LHCN-M2 (cell line): ENCODE data around the gene ADD2. TPM values are rescaled to one million over a fixed set of nuclear protein-coding genes. Genes with fewer than 3 reads are reported as not detected.
A peak's percentile ranks its signal among the peaks of the same experiment; 100 is the strongest.
"Not testable (repeated sequence)": the region's sequence is repeated elsewhere in the genome, so short reads cannot be mapped to it uniquely, and the experiment has no call there.

ENCODE experiments used
- DNase-seq: peaks from one replicate; pipeline ENCODE4 v3.0.0-alpha.2; 2012; ENCODE audit warnings: low read depth
- polyA plus RNA-seq: library from polyadenylated mRNA; unstranded; fragments of >200 nt; gene quantifications from one replicate; pipeline ENCODE4 v1.2.1, GENCODE V29; 2012; ENCODE audit warnings: missing spikeins
- total RNA-seq: library from RNA; depleted of rRNA; stranded (reverse); fragments of >200 nt; gene quantifications from 2 replicates; pipeline ENCODE4 v1.2.3, GENCODE V29; 2014; rRNA removed

ADD2 gene, protein sequence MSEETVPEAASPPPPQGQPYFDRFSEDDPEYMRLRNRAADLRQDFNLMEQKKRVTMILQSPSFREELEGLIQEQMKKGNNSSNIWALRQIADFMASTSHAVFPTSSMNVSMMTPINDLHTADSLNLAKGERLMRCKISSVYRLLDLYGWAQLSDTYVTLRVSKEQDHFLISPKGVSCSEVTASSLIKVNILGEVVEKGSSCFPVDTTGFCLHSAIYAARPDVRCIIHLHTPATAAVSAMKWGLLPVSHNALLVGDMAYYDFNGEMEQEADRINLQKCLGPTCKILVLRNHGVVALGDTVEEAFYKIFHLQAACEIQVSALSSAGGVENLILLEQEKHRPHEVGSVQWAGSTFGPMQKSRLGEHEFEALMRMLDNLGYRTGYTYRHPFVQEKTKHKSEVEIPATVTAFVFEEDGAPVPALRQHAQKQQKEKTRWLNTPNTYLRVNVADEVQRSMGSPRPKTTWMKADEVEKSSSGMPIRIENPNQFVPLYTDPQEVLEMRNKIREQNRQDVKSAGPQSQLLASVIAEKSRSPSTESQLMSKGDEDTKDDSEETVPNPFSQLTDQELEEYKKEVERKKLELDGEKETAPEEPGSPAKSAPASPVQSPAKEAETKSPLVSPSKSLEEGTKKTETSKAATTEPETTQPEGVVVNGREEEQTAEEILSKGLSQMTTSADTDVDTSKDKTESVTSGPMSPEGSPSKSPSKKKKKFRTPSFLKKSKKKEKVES
- total RNA-seq = not detected in 2 replicates
- not detected for polyA plus RNA-seq

DNA sequence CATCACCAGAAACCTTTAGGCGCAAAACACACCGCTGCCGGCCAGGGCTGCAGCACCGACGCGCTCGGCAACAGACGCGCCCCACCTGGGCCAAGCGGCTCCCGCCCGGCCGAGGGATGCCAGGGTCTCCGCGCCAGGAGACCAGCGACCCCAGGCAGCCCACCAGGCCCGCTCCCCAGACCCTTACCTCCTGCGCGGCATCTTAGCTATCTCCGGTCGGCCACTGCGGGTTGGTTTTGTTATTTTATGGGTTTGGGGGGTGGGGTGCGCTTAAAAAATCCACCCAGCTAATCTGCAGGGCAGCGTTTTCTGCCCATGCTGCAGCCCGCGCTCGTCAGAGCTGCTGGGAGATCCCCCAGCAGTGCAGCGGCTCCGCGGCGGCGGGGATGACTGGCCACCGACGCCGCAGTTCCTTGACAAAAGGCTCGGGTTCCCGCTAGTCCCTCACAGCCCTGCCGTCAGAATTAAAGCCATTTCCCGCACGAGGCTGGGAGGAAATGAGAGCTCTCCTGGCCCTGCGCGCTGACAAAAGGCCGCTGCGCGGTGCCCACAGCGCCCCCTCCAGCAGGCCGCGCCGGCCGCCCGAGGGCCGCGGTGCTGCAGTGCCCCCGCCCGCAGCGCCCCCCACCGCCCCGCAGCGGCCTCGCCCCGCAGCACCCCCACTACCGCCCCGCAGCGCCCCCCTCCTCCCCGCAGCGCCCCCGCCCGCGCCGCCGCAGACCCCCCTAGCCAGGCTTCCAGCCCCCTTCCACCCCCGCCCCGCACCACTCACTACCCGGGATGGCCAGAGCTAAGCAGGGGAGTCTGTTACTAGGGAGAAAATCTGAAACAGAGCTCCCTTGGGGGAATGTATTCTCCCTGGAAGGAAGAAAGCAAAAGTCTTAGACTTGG lies at the start of gene ADD2:
TSS of gene ADD2 (minus strand) at position 502 of the 891 bp plus-strand sequence. CDS start 61,792 bp downstream, outside the sequence.
- DNase-seq = no peak

DNA sequence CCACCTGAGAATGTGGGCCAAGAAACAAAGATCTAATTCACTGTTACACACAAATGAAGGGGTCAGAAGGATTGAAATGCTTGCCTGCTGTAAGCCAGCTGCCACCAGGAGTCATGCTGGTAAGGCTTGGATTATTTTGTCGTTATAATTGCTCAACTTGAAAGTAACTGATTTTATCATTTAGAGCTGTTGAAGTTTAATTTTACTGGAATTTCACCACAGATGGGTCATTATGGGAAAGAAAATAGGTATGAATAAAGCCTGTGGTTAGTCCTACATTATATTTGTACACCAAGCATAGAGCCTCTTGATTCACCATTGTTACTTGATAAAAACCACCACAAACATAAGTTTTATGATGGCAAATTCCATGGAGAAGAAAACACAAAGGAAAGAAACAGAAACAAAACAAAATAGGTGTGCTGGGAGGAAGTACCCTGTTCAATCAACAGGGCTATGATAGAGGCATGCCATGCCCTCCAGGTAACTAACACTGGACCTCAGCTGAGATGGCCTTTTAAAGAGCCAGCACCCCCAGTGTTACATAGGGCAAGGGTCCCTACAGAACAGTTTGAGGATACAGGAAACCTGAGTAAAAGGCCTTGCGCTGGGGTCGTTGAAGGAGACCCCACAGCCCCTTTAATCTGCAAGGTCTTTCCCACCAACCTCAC lies 49.4 kb upstream of the ADD2 start:
- no peak for DNase-seq

DNA sequence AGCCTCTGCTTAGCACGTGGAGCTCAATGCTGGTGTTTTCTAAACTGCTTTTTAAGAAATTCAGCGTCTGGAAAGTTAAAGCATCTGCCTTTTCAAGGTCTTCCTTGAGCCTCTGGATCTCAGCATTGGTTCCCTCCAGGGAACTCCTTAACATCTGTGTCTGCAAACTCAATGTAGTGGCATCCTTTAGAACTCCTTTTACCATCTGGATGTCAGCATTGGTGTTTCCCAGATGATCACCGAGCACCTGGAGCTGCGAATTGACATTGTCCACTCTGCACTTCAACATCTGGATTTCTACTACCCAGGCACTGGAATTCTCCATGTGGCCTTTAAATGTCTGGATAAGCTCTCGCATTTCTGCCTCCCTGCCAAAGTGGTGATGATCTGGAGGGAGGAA lies 48.7 kb upstream of the ADD2 start:
- no peak for DNase-seq

DNA sequence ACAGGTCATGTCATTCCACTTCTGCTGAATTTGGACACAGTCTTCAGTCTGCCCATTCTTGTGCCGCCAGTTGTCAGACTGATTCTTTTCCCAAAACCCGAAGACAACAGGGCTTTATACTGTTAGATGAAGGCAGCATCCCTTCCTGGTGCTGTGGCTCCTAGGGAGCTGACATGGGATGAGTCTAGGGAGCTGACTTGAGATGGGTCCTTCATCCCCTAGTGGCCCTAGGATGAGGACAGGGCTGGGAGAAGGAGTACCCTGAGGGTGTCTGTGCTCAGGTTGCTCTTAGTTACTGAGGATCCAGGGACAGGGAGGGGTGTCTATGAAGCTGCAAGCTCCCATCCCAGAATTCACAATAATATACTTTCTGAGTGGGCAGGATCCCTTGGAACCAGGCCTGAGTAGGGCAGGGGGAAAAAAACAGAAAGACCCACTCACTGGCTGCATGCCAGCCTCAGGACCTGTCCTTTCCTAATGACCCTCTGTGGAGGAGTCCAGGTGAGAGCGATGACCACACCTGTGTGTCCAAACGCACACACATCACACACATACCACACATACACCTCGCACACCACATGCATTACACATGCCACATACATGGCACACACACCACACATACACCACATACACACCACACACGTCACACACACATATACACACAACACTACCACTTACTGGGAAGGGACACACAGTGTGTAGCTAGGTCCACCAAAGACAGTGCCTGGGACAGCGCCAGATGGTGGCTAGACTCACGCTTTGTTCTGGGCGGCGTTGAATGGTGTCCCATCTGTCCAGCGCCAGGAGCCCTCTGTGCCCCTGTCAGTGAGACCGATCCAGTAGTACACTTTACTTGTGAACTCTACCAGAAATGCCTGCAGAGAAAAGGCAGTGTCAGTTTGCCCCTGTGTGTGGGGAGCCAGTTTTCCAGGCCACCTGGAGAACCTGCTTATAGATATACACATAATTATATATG lies 41.3 kb upstream of the ADD2 start:
- no peak for DNase-seq

DNA sequence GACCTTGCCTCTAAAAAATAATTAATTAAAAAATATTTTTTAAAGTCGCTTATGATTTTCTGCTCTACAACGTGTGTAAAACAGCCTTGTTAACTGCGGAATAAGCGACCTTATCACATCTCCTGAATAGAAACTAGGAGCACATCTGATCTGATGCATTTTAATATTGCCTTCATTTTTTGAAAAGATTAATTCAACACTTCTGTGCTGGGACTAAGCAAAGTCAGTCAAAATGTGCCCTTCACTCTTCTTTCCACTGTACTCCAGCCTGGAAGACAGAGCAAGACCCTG lies 39.8 kb upstream of the ADD2 start:
- no peak for DNase-seq

DNA sequence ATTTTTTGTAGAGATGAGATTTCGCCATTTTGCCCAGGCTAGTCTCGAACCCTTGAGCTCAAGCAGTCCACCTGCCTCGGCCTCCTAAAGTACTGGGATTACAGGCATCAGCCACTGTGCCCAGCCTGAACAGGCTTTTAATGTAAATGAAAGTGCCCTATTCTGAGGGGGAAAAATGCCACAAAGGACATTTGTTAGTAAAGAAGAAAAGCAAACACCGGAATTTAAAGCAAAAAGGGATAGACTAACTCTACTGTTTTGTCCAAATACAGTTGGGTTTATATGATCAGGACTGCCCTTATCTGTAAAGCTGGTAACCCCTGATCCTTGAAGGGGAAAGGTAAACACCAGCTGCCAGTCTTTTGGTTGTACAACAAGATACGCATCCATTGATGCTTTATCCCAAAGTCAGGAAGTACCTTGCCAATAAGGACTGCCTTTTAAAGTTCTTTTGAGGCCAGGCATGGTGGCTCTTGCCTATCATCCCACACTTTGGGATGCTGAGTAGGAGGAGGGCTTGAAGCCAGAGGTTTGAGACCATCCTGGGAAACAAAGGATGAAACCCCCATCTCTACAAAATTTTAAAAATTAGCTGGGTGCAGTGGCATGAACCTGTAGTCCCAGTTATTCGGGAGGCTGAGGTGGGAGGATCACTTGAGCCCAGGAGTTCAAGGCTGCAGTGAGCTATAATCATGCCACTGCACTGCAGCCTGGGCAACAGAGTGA lies 39.3 kb upstream of the ADD2 start:
- no peak for DNase-seq

DNA sequence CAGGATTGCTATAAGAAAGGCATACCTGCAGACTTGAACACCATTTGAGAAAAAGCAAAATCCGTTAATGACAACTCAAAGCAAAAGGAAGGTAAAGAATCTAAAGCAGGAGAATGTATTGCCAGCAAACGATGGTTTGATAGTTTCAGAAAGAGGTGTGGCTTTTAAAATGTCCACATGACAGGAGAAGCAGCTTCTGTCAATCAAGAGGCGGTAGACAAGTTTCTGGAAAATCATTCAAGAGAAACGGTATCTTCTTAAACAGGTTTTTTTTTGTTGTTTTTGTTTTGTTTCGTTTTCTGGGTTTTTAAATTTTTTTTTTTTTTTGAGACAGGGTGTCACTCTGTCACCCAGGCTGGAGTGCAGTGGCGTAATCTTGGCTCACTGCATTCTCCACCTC lies 38.6 kb upstream of the ADD2 start:
- no peak for DNase-seq

DNA sequence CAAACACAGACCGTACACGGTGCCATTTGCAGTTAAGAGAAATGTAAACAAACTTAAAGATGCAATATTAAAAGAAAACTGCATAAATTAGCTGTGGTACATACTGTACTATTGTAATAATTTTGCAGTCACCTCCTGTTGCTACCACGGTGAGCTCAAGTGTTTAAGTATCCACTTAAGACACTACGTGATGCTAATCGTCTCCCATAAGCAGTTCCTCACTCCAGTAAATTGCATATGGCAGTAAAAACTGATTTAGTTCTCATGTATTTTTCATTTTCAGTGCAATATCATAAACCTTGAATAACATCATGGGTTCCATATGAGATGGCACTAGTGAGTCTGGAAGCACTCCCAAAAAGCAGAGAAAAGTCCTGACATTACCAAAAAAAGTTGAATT lies 38.0 kb upstream of the ADD2 start:
- DNase-seq = no peak

DNA sequence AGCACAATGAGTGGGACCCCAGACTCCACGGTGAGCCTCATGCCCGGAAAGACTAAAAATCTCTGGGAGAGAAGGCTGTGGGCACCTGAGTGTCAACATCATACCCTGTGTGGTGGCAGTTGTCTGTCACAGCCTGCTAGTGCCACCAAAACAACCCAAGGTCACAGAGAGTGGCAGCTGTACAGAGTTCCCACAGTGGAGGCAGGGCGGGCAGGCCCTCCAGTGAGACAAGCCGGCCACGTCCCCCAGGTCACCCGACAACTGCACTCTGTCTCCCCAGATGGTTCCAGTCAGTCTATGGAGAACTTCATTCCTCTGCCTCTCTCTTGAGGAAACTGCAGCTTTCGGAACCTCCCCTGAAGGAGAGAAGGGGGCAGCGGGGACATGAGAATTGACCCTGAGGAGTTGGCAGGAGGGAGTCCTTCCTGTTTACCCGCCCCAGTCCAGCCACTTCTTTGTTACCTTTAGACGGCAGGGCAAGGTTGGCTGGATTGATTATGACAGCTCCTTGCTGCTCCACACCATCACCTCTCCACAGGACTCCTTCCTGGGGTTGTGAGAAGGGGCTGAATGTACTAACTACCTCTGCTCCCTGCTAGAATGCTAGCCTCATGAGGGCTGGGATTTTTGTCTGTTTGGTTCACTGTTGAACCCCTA lies 33.7 kb upstream of the ADD2 start:
- no peak for DNase-seq

DNA sequence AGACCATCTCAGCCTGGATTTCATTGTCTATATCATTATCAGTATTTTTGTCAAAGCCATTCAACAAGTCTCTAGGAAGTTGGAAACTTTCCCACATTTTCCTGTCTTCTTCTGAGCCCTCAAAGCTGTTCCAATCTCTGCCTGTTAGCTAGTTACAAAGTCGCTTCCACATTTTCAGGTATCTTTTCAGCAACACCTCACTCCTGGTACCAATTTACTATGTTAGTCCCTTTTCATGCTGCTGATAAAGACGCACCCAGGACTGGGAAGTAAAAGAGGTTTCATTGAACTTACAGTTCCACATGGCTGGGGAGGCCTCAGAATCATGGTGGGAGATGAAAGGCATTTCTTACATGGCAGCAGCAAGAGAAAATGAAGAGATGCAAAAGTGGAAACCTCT lies 31.7 kb upstream of the ADD2 start:
- no peak for DNase-seq

DNA sequence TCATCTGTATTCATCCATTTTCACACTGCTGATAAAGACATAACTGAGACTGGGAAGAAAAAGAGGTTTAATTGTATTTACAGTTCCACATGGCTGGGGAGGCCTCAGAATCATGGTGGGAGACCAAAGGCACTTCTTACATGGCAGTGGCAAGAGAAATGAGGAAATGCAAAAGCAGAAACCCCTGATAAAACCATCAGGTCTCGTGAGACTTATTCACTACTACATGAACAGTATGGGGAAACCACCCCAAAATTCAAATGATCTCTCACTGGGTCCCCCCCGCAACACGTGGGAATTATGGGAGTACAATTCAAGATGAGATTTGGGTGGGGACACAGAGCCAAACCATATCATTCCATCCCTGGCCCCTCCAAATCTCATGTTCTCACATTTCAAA lies 30.0 kb upstream of the ADD2 start:
- not testable (repeated sequence) for DNase-seq

DNA sequence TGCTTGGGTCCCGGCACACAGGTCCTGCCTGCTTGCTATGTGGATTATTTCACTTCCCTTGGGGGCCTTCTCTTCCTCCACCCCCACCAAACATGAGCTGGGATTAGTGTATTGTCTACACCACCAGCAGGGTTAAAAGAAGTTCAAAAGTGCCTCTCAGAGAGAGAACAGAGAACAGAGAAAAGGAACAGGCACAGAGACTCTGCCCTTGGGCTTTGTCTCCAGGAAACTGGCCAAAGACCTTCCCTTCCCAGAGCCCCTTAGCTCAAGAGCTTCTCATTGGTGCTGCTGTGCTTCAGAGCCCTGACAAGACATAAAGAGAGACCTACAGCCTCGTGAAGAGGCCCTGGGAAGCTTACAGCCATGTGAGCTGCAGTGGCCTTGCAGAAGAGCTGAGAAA lies 29.5 kb upstream of the ADD2 start:
- DNase-seq = no peak

DNA sequence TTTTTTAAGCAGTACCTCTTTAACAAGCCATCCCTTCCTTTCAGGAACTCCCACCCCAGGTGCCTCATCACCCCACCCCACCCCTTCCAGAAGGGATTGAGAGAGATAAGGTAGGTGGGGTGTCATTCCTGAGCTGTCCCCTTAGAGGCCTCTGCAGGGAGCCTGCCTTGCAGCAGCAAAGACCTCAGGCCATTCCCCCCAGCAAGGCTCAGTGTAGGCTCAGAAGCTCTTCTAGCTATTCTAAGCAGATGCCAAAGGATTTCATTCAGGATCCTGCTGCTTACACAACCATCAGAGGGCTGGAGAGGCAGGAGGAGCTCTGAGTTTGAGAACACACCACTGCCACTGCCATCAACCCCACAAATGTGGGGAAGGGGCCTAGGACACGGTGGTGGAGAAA lies 28.3 kb upstream of the ADD2 start:
- no peak for DNase-seq

DNA sequence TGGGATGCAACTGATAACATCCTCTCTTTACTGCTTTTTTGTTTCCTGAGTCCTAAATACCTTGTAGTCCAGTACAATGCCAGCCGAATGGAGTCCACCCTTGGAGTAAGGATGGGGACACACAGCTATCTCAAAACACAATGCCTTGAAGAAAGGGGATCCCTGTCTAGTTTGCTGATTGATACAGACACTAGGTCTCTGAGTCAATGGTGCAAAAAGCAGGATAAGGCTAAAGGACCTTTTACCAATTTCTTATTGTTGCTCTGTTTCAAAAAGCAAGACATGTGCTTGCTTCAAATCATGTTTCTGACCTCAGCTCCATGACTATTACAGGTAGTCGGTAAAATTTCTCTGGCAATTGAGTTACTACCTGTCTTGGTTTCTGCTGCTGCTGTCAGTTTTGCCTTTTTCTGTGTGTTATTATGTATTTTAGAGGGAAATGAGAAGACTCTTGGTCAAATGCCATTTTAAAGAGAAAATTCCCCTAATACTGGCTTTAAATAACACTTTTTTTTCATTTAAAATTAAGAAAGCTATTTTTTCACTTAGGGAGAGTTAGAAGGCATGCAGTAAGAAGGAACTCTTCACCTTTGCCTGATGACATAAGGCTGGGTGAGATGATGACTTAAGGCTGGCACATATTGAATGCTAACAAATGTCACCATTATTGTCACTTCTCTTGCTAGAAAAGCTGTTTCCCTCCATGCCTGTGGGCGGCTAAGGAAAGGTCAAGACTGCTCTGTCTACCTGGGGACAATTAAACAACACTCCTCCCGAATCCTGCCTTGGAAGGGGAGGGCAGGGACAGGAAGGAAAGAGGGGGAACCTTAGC lies 27.4 kb upstream of the ADD2 start:
- no peak for DNase-seq

DNA sequence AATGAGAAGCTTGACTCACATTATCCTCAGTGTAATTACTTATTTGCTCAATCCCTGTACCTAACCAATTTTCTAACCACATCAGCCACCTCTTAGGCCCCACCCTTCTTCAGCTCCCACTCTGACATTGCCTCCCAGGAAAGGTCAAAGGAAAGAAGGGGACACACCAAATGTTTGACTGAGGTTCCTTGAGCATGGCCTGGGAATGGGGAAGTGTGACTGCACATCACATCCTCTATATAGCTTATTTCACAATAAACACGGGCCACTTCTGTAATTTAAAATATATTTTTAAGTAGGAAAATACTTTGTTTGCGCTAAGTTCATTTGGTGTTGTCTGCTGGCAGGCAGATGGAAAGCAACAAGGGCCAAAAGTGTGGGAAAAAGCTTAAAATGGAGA lies 25.4 kb upstream of the ADD2 start:
- DNase-seq = no peak

DNA sequence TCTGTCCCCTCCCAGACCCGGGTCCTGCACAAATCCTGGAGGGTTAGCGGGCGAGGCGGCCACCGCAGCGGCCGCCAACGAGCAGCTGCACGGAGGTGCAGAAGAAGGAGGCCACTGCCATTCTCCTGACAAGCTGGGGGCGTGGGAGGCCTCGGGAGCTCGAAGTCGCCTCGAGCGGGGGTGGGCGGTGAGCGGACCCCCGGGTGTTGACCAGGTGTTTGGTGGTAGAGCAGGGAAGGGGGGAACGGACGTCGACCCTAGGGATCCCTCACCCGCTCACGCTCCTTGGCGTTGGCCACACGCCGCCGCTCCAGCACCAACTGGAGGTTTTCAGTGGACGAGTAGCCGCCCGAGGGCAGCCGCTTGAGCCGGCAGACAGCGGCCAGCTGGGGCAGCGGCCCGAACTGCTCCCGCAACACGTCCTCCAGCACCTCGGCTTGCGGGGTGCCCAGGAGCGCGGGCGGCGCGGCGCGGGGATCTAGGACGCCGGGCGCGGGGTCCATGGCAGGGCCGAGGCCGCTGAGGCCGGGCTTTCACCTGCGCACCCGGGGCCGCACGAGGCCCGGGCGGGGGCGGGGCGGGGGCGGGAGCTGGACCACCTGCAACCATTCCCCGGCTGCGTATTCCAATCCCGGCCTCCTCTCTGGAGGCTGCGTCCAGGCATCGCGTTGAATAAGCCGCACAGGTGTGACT lies 22.3 kb upstream of the ADD2 start, which contains the start of gene FIGLA:
TSS of gene FIGLA (minus strand) at position 508 of the 693 bp plus-strand sequence. CDS start at position 503, 5 bp downstream.
- no peak for DNase-seq

DNA sequence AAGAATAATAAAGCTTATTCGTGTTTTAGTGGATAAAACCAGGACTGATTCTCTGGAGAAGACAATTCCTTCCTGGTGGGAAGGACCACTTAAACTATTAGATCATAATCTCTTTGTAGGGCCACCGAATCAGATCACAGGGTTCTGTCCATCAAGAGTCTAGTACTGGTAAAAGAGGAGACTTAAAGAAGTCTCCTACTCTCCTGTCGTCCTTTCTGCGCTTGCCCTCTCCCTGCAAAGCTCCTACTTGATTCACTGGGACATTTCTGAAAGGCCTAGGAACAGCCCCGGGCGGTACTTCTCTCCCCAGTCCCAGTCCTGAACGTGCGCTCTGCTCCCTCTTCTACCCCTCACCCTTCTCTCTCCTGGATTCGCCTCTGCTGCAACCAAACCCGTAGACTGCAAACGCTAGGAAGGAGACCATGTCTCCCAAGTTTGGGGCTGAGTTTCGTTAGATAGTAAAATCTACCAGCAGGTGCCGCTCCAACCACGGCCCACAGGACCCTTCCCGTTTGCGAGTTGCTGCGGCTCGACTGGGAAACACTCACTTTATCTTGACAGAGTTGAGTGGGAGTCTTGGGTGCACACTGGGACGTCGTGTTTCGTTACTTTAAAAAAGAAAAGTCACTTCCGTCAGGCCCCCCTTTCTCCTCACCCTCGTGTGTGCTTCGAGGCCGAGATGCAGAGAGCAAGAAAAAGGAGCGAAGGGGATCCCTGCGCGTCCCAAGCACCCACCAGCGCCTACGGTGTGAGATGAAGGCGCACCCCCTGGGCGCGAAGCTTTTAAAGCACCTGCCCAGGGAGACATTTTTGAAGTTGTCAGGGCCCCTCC lies 21.5 kb upstream of the ADD2 start:
- peak; percentile 32 for DNase-seq
